Neural progenitor cell (in vitro differentiated cells): Measurements from ENCODE around the gene NDUFAF8.

ENCODE experiments used
- CTCF ChIP-seq: fragments of 200-600 bp; sonication (generic); IDR thresholded peaks from 2 replicates; pipeline ENCODE4 v1.5.1; 2017; ENCODE audit warnings: antibody characterized with exemption, mild to moderate bottlenecking
- EZH2 ChIP-seq: fragments of 200-600 bp; sonication (generic); IDR thresholded peaks from 2 replicates; pipeline ENCODE4 v1.6.1; 2017; ENCODE audit warnings: antibody characterized with exemption, mild to moderate bottlenecking, moderate library complexity
- EZH2phosphoT487 ChIP-seq: fragments of 200-600 bp; sonication (generic); IDR thresholded peaks from 2 replicates; pipeline ENCODE4 v1.6.1; 2017; ENCODE audit warnings: antibody characterized with exemption

GRCh38 chr17:81192386-81193050 lies 46.6 kb upstream of the NDUFAF8 start:
- TF ChIP-seq CTCF (no peak), EZH2phosphoT487 (no peak), EZH2 (no peak)
